Measurements from ENCODE around the gene NLRC5.
"Not testable (repeated sequence)": the region's sequence is repeated elsewhere in the genome, so short reads cannot be mapped to it uniquely, and the experiment has no call there.

Gene NLRC5

DNA sequence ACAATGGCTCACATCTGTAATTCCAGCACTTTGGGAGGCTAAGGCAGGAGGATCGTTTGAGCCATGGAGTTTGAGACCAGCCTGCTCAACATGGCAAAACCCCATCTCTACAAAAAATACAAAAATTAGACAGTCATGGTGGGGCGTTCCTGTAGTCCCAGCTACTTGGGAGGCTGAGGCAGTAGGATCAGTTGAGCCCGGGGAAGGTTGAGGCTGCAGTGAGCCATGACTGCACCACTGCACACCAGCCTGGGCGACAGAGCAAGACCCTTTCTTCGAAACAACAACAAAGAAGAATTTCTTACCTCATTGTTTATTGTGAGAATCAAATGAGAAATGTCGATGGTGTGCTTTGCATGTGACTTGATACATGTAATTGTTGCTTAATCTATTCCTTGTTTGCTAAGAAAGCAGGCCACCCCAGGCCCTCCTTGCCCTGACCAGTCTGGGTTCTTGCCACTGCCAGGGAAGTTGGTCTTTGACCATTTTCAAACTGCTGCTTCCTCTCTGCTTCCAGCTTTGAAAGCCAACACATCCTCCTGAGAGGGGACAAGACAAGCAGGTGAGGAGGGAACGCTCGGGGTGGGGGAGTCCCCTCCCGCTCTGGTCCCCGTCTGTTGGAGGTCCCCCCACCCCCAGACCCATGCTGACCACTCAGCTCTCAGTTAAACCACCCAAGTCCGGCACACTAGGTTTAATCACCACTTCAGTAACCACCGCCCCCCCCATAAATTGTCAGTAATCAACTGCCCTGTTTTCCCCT lies 55.8 kb downstream of the NLRC5 start:
- DNase-seq, result no peak

DNA sequence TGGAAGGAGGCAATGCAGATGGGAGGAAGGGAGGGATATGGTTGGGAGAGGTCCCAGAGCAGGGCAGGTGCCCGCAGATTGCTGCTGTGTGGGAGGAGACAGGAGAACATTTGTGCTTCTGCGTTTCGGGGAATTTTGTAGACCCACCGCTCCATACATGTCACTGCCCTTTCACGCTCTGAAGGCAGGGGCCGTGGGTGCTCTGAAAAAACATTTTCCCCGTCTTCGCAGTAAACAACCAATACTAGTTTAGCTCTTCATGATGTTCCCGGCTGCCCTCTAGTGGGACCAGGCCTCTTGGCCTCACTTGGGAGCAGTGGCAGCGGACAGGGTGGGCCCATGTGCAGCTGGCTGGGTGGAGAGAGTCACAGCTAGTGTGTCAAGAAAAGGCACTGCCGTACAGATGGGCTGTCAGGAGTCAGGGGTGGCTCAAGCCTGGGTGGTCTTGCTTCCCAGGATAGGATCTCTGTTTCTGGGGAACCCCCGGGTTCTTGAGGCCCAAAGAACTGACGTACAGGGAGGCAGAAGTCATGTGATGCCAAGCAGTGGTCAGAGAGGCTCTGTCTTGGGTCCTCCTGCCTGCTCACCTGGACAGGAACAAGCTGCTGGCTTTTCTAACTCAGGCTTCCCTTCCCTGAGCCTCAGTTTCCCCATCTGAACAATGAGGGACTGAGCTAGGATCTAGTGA lies 56.5 kb downstream of the NLRC5 start:
- peak in 49 of 56 donors; percentile 10 to 82 (median 44) for DNase-seq

DNA sequence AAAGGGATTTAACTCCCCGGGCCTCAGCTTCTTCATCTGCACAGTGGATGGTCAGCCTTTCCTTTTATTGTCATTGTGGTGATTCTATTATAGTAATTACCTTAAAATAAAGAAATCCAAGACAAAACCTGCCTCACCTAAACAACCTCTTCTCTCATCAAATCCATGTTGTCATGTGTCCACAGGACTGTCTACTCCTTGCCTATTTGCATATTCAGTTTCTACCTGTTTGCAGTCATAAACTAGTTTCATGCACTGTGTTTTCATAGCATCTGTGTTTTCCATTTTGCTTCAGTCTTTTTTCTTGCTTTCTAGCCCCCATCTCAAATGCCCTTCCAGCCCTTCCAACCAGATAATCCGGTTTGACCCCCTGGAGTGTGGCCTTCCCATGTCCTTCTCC lies 58.7 kb downstream of the NLRC5 start:
- DNase-seq, result no peak

DNA sequence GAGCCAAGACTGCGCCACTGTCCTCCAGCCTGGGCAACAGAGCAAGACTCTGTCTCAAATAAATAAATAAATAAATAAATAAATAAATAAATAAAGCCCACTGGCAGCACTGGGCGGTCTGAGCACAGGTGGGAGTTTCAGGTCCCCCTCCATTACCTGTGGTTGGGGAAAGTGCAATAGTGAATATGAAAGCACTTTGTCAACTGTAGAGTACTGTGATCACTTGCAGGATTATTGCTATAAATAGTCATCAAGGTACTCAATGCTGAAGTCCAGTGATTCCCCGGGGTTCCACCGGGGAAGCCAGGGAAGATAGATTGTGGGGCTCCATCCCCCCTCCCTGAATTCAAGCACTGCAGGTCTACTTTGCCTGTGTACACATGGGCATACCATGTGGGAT lies 60.3 kb downstream of the NLRC5 start:
- no peak for DNase-seq

DNA sequence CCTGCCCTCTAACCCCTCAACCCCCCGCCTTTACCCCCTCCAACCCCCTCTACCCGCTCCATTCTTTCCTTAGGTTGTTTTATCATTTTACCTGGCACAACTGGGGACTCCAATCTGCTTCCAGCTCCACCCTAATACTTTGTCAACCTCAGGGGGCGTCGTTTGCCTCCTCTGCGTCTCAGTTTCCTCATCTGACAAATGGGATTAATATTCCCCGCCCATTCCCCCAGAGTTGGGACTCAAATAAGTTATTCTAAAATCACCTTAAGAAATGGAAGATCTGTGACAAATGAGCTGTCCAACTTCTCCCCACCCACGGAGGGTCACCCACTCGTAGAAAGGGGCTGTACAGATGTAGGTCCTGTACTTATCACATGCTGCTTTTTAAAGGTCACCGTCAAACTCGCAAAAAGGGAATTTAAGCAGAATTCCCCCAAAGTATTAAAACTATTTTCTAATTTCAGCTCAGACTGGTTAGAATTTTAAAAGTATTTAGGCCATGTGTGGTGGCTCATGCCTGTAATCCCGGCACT lies 62.4 kb downstream of the NLRC5 start:
- DNase-seq, result no peak

DNA sequence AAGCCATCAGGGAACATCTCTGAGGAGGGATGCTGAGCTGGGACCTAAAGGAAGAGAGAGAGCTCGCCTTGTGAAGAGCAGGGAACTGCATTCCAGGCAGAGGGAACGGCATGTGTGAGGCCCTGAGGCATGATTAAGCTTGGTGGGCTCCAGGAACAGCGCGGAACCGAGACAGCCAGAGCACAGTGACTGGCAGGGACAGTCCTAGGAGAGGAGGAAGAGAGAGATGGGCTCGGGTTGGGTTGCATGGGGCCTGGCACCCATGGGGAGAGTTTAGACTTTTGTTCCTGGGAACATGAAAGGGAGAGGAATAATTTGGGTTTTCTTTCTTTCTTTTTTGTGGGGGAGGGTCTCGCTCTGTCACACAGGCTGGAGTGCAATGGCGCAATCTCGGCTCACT lies 63.8 kb downstream of the NLRC5 start:
- DNase-seq, result no peak

DNA sequence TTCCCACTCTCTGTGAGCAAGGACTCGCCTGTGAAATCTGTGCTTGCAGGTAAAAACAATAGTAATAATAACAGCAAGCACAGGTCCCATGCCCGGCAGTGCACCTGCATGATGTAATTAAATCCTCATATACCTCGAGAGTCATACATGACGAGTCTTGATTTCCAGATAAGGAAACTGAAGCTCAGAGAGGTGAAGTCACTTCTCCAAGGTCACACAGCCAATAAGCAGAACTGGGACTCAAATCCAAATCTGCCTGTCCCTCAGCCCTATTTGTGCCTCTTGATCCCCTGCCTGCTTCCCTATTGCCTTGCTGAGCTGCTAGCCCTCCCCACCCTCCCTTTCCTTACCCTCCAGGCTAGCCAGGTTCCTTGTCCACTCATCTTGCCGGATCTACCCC lies 65.0 kb downstream of the NLRC5 start:
- DNase-seq, result no peak

DNA sequence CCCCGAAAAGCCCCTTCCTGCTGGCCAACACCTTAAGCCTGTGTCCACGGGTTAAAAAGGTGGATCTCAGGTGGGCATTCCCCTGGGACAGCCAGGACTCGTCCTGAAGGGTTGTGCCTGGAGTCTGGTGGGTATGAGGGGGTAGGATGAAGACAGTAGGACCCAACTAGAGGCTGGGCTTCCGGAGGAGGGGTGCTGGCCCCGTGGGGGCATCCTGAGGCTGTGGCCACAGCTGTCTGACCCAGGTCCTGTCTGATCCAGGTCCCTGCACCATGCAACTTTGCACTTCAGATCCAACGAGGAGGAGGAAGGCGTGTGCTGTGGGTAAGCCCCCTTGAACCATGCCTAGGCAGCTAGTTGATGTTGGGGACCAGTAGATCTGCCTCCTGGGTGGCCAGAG lies 65.4 kb downstream of the NLRC5 start:
- DNase-seq, result no peak

DNA sequence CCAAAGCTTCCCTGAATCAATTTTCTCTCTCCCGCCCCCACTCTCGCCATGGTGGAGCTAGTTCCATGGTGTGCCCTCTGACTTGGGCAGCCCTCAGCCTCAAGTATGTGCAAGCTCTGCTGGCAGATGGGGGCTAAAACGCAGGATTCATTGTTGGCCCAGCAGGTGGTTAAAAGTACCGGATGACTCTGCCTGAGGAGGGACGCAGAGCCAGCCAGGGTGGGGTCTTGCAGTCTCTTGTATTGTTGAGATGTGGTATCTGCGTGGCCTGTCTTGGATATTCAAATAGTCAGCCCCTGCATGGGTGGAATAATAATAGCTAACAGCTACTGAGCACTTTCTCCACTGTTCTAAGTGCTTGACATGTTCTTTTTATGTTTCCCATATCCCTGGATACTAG lies 66.3 kb downstream of the NLRC5 start:
- DNase-seq, result no peak

DNA sequence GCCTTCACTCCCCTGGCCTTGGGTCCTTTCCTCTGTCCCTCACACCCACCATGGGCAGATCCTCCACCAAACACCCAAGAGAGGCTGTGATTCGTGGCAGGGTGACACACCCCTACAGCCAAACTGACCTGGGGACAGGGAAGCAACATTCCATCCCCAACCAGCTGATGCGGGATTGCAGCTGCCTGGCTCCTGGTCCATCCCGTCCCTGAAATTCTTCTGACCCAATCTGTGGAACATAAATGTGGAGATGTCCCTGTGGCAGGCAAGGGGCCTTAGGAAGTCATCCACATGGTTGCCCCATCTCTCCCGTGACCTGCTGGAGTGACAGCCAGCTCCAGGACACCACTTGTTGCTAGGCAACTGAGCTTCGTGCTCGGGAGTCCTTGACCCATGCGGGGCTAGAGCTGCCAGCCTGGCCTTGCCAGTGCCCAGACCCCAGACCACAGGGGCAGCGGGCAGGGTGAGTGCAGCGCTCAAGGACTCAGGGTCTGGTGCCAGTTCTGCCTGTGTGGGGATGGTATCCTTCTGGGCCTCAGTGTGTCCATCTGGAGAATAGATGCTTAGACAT lies 69.0 kb downstream of the NLRC5 start:
- DNase-seq, result no peak

DNA sequence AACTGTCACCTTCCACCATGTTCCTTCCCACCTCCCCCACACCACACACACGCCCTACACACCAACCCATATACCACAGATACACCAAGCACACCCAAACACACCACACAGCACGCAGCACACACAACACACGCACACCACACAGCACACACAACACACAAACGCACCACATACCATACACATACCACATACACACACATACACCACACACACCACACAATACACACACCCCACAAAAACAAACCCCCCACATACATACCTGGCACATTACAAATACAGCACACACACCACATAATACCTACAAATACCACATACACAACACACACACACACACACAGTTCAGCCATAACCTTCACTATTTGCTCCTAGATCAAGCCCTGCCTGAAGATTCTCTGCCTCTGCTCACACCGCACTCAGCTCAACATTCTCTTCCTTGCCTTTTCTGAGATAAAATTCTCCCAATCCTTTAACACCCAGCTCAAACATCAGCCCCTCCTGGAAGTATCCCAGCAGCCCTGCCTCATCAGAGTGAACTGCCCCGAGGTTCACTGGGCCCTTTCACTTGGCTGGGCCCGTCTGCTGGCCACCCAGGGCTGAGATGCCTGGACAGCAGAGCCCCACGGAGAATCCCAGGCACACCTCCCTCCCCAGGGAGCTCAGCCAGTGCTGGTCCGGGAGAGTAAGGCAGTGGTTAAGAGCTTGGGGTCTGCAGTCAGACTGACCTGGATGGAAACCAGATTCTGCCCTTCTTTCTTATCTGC lies 71.1 kb downstream of the NLRC5 start:
- no peak for DNase-seq

DNA sequence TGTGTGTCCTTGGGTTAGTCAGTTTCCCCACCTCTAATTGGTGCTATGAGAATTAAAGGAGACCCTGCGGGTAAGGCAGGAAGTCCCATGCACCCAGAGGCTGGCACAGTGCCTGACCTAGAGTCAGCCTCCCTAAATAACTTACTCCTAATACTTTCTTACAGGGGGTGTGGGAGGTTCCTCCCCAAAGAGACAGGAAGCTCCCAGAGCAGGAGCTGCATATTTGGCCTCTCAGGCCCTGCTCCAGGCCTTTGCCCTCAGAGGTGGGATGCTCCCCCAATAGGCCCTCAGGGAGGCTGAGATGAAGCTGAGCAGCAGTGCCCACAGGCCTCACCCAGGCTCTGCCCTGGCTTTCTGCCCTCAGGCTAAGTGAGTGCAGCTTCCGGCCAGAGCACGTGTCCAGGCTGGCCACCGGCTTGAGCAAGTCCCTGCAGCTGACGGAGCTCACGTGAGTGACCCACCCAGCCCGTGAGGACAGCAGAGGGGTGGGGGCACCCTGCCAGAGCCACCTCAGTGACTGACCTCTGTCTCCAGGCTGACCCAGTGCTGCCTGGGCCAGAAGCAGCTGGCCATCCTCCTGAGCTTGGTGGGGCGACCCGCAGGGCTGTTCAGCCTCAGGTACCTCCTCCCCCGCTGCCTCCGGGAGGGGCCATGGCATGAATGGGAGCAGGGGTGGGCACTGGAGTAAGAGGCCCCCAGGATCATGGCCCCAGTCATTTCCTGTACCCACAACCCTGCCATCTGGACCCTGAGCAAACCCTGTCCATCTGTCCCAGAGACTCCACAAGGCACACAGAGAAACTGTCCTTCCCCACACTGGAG lies 71.9 kb downstream of the NLRC5 start:
- peak in 6 of 56 donors; percentile 7 to 34 (median 25) for DNase-seq

DNA sequence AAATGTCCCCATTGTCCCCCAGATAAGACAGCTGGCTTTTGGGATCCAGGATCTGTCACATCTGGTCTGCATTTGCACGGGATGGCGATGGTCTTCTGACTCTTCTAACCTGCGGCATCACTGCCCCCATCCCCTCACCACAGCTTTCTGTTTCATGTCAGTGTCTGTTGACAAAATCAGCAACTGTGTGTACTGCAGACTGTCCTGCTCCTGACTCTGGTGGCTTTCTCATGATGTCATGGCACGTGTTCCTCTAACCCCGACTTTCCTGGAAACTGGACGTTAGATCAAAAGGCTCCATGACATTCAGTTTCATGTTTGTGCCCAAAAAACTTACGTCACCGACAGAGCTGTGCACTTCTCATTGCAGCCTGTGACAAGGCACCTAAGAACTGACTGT lies 73.0 kb downstream of the NLRC5 start:
- DNase-seq, result no peak

DNA sequence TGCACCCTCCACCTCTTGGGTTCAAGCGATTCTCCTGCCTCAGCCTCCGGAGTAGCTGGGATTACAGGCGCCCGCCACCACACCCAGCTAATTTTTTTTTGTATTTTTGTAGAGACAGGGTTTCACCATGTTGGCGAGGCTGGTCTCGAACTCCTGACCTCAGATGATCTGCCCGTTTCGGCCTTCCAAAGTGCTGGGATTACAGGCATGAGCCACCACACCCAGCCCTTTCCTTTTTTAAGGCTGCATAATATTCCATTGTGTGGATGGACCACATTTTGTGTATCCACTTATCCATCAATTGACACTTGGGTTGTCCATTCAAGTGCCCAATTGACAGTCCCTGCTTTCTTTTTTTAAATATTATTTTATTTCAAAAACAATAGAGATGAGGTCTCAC lies 73.8 kb downstream of the NLRC5 start:
- DNase-seq, result not testable (repeated sequence)

DNA sequence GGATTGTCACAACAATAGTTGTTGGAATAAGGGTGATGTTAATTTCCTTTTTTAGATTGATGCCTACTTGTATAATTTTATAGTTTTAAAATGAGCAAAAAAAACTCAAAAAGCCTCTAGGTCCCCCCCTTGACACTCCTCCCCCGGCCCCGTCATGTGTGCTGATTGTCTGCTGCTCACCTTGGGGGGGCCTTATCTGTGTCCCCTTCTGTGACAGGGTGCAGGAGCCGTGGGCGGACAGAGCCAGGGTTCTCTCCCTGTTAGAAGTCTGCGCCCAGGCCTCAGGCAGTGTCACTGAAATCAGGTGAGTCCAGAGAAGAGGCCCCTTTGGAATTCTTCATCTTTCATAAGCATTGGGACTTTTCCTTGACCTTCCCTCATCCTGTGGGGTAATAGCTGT lies 75.6 kb downstream of the NLRC5 start:
- DNase-seq, result no peak

DNA sequence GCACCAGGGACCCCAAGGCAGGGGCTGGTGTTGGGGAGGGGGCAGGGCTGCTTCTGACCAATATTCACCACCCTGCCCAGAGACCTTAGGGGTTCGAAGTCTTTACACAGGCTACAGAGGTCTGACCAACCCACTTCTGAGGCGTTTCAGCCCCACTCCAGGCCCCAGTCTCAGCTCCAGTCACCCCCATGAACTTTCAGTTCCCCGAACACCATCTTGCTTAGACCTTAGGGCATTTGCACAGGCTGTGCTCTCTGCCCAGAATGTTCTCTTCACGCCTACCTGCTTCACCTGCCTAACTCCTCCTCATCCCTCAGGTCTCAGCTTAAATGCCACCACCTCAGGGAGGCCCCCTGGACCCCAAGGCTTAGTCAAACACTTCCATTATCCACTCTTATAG lies 77.3 kb downstream of the NLRC5 start:
- DNase-seq, result no peak

DNA sequence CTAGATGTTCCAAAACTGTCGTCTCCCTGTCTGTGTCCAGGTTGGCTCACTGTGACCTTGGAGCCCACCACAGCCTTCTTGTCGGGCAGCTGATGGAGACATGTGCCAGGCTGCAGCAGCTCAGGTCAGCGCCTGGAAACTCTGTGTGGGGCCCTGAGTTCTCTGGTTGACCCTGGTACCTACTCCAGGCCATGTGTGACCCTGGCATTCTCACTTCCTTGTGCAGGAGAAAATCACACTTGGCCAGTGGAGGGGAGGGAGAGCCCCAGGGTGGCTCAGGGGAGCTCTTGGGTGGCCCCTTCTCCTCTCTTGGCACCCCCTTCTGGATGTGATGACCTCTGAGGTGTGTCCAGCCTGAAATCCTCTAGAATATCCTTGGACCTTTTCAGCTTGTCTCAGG lies 78.0 kb downstream of the NLRC5 start:
- DNase-seq, result no peak

DNA sequence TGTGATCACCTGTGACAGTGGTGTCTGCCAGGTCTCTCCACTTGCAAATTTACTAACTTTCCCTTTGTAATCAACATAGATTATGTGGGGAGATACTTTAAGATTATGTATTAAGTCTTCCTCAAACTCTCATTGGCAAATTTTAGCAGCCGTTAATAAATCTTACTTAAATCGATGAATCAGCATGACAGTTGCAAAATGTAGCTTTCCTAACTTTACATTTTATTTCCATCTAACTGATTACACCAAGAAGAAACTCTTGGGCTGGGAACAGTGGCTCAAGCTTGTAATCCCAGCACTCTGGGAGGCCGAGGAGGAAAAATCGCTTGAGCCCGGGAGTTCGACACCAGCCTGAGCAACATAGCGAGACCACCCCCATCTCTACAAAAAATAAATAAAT lies 79.7 kb downstream of the NLRC5 start:
- no peak for DNase-seq

DNA sequence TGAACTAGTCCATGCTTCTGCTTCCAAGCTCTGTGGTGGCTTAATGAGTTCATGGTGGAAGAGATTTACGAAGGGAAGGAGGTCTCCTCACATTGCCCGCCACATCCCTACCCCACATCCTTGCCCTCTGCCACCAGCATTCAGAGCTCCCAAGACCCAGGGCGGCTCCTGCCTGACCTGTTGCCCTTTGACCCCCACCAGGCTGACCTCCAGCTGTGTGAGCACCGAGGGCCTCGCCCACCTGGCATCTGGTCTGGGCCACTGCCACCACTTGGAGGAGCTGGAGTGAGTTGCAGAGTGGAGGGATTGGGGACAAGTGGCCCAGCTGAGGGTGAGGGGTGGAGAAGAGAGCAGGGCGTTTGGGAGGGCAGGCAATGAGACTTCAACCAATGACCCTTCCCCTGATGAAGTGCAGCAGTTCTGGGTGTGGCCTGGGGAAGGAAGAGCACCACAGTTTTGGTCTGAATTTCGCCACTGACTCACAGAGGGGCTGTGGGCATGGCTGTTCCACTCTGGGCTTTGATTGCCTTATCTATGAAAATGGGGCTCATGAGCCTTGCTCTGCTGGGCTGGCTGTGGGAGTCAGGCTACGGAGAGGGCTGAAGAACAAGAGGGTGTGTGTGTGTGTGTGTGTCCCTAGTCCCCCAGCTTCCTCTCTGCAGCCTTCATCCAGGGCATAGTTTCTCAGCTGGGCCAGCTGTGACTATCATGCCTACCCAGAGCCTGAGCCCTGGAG lies 80.4 kb downstream of the NLRC5 start:
- no peak for DNase-seq

DNA sequence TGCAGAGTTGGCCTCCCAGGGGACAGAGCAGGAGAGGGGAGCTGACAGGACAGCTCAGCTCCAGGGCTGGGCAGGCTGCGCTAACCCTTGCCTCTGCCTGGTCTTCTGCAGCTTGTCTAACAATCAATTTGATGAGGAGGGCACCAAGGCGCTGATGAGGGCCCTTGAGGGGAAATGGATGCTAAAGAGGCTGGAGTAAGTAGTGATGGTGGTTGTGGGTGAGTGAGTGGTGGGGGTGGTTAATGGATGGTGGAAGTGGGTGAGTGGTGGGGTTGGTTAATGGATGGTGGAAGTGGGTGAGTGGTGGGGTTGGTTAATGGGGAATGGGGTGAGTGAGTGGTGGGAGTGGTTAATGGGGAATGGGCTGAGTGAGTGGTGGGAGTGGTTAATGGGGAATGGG lies 81.1 kb downstream of the NLRC5 start:
- no peak for DNase-seq

All from nucleus accumbens (tissue), 56 donors.